ENCODE results near the gene SIAE.

SIAE gene, protein sequence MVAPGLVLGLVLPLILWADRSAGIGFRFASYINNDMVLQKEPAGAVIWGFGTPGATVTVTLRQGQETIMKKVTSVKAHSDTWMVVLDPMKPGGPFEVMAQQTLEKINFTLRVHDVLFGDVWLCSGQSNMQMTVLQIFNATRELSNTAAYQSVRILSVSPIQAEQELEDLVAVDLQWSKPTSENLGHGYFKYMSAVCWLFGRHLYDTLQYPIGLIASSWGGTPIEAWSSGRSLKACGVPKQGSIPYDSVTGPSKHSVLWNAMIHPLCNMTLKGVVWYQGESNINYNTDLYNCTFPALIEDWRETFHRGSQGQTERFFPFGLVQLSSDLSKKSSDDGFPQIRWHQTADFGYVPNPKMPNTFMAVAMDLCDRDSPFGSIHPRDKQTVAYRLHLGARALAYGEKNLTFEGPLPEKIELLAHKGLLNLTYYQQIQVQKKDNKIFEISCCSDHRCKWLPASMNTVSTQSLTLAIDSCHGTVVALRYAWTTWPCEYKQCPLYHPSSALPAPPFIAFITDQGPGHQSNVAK

DNA sequence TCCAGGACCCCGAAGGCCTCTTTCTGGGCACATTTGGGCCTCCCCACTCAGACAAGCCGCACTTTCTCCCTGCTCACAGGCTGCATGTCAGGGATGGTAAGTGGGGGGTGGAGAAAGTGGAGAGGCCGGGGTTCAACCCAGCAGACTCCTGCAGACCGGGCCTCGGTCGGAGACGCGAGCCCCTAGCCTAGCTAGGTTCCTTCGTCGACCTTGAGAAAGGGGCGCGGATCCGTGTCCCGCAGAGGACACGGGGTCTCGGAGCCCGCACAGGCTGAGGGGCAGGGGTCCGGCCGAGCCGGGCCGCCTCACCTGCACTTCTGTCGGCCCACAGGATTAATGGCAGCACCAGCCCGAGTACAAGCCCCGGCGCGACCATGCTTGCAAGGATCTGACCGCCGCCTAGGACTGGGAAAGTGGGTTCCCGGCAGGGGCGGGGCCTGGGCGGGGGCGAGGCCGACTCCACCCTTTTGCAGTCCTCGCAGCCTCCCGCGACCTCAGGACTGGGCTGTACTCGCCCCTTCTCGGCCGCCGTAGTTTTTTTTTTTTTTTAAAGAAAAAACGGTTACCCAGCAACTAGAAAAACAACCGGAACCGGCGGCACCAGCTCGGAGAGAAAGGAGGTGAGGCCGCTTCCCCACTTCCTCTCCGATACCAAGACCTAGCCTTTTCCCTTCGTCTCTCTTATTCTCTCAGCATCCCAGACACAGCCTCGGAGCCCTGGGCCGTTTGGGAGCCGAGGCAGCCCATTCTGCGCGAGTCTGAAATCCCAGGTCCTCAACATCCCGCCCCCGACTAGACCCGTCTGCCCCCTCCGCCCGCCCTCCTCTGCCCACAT, at the start of gene SIAE, which contains the start of gene SPA17:
Gene SIAE, minus strand, starts transcription at position 407 of the 835 bp plus-strand sequence. Its CDS starts 31 bp downstream, at position 376.
Gene SPA17, plus strand, starts transcription at position 572 of the 835 bp plus-strand sequence. CDS start 1,361 bp downstream, outside the sequence.
- peak; percentile 83 to 84 for DNase-seq (ENCODE audit: low read depth in 2 of 2)

DNA sequence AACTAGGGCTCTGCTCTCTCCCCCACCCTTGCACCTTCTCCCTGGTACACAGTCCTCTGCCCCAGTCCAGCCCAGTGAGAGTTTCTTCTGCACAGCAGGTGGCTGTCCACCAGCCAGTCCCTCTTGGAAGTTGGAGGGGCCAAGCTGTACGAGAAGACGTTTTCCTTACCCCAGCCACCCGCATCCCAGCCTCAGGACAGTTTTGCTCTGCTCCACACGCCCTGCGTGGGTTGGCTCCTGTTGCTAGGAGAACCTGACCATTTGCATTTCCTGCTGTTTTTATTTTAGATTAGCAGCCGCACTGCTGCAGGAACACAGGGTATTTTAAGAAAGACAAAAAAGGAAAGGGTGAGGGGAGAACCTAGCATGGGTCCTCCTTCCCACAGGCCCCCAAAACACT, 48.6 kb upstream of the SIAE start:
- no peak for DNase-seq (ENCODE audit: low read depth in 2 of 2)

DNA sequence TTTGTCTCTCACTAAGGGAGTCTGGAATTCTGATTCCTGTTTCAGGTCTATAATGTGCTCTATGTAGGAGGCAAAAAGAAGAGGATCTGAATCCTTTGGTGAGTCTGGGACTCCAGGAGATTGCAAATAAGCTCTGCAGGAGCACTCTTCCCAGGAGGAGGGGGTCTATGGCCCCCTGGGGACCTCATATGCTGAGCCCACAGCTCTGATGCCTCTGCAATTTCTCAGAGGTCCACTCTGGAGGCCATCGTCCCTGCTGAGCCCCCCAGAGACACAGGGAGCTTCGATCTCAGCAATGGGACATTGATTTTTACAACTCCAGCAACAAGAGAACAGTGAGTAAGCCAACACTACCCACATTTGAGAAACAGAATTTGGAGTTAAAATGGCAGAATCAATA, 46.0 kb upstream of the SIAE start:
- no peak for DNase-seq (ENCODE audit: low read depth in 2 of 2)

DNA sequence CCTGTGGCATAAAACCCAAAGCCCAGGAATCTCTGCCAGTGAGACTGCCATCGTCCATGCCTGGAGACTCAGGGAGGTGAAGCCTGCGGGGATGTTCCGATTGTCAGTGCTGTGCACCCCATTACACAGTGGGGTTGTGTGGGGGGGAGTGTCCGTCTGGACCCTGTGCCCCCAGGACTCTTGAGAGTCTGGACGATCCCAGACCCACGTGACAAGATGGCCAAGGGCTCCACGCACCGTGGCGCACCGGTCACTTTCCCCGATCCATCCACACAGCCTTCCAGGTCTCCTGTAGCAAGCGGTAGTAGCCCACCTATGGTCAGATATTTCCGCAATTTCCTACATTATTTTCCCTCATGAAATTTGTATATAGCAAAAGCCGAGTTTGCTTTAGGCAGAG, 45.3 kb upstream of the SIAE start:
- DNase-seq (ENCODE audit: low read depth in 2 of 2): no peak

DNA sequence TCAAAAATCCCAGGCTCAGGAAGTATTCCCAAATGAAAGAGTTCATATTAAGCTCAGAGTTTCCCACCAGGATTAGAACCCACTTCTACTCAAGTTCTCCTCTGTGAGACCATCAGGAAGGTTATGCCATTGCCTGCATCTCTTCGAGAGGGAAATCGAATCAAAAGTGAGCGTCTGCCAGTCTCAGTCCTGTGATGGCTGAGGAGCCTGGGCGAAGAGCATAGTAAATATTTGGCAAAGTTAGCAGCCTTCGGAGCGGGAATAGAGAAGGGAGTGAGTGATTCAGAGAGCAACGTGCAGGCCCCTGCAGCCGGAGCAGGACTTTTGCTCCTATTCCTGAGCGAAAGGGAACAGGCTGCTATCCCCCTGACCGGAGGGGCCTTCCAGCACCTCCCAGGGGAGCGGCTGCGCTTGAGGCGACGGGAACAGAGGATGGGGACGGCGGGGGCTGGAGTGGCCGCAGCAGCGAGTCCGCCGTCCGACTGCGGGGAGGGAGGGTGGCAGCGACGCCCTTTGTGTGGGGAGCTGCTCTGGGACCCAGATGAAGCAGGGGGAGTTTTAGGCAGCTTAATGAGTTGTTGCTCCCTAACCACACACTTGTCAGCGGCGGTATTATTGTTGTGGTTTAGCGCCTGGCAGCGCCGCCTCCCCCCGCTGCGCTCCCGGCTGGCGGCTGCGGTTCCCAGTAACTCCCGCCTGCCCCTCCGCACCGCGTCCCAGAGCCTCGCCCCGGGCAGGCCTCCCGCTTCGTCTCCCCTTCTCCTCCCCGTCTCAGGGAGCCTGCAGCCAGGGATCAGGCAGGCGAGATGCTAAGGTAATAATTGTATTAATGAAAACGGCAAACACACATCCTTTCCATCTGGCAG, 44.5 kb upstream of the SIAE start:
- no peak for DNase-seq (ENCODE audit: low read depth in 2 of 2)

DNA sequence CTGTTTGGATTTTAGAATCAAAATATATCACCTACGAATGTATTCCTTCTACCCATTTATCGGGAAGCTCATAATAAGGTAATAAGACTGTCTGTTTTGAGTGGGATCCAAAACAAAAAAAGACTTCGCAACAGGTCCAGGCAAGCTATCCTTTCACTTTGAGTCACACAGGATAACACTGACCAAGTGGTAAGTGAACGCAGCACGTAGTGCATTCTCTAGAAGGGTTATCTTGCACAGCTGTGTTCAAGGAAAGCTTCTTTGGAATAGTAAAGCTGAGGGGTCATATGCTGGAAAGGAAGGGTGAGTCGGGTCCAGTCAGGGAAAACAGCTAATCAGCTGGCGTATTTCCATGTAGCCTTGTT, 43.9 kb upstream of the SIAE start:
- DNase-seq (ENCODE audit: low read depth in 2 of 2): no peak

DNA sequence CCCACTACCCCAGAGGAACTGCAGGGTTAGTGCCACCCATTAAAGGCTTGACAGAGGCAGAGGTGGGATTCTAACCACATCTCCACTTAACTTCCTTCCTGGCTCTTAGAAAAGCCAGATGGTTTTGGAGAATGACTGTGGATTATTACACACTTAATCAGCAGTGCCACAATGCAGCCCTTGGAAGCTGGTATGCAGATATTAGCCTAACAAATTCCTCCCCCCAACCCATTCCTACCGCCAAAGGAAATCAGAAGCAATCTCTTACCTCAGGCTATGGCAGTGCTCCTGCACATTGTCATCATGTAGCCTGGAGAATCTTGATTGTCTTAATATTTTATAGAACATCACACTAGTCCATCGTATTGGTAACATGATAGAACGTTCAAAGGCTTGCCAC, 43.1 kb upstream of the SIAE start:
- DNase-seq (ENCODE audit: low read depth in 2 of 2): no peak

DNA sequence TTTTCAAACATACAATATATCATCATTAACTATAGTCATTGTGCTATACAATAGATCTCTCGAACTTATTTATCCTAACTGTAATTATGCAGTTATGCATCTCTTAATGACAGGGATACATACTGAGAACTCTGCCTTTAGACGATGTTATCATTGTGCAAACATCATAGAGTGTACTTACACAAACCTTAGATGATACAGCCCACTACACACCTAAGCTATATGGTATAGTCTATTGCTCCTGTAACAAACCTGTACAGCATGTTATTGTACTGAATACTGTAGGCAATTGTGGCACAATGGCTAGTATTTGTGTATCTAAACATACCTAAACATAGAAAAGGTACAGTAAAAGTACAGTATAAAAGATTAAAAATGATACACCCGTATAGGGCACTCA, 38.9 kb upstream of the SIAE start:
- DNase-seq (ENCODE audit: low read depth in 2 of 2): no peak

DNA sequence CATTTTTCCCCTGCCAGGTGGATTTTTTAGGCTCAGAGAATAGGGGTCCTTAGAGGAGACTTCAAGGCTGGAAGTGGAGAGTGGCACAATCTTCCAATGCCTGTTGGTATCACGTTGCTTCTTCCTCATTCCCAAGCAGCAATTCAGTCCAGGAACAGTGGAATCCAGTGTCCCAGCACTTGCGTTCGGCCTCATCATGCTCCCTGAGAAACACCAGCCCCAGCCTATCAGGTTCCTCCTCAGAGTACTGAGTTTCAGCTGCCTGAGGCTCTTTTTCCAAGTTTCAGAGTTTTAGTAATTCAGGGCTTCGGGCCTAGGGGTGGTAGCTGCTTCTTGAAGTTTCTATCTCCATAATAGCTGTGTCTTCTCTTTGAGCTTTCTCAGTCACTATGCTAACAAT, 34.3 kb upstream of the SIAE start:
- no peak for DNase-seq (ENCODE audit: low read depth in 2 of 2)

DNA sequence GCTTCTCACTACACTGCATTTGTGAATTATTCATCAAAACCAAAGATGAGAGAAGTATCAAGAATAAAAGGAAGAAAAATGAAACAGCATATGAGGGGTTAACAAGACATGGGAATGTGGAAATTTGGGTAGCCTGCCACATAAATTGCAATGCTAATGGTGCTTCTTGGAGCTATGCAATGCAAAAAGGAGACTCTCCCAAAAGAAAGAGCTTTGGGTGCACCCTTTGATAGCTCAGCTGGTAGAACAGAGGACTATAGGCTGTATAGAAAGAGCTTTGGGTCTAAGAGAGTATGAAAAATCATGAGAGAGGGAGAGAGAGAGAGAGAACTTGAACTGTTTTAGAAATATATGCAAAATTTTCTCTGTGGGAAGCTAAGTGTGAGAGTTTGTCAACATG, 26.5 kb upstream of the SIAE start:
- DNase-seq (ENCODE audit: low read depth in 2 of 2): no peak

DNA sequence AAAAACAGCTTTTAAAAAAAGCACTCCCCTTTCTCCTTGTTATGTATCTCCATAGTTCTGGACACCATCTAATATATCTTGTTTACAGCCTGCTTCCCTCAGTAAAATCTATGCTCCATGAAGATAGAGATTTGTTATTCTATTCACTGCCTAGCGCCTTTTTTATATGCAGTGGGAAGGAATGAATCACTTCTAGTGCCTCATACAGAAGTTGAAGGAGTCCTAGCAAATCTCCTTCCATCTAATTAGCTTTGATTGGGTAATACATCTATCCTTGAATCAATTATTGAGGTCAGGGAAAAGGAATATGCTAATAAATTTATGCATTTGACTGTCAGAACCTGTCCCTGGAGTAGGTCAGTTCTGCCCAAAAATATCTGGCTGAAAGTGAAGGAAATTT, 26.0 kb upstream of the SIAE start:
- no peak for DNase-seq (ENCODE audit: low read depth in 2 of 2)

DNA sequence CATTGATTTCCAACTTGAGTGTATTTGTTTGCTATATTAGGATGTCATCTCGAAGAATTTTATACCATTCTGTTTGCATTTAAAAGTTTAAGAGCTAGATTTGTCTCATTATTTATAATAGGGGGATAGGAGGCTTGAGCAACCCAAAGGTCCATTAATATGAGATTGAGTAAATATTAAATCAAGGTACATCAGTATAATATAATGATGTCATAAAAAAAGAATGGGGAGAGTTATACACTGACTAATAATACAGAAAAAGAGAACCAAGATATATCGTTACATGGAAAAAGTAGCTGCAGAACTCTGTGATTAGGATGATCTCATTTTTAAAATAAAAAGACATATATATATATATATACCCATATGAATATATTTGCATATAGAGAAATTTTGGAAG, 19.6 kb upstream of the SIAE start:
- DNase-seq (ENCODE audit: low read depth in 2 of 2): no peak

DNA sequence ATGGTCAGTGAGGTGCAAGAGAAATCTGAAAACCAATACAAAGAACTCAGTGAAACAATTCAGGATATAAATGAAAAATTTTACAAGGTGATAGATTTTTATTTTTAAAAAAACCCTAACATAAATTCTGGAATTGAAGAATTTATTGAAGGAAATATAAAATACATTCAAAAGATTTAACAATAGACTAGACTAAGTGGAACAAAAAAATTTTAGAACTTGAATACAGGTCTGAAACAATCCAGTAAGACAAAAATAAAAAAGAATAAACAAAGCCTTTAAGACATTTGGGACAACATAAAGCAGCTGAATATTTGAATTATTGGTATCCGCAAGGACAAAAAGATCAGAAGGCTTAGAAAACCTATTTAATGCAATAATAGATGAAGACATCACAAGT, 8.9 kb upstream of the SIAE start:
- DNase-seq (ENCODE audit: low read depth in 2 of 2): no peak

DNA sequence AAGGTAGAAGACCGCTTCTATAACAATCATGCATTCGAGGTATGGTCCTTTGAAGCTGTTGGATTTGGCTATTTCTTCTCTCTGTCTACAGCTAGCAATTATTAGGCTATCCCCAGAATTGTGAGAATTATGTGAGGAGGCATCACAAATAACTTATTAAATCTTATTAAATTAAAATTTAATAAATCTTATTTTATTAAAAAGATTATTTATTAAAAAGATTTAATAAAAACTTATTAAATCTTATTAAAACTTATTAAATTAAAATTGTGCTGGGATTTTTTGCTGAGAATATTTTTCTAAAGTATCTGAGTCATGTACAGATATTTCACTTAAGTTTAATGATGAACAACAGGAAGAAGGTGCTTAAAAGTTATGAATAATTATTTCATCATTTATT, 7.9 kb upstream of the SIAE start:
- no peak for DNase-seq (ENCODE audit: low read depth in 2 of 2)

DNA sequence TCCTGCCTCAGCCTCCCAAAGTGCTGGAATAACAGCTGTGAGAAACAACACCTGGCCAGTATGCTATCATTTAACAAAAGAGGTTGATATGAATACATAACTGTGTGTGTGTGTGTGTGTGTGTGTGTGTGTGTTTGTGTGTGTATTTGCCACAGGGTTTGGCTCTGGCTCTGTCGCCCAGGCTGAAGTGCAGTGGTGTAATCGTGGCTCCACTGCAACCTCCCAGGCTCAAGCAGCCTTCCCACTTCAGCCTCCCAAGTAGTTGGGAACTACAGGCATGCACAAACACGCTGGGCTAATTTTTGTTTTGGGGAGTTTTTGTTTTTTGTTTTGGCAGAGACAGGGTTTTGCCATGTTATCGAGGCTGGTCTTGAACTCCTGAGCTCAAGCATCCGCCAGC, 4.9 kb upstream of the SIAE start:
- DNase-seq (ENCODE audit: low read depth in 2 of 2): no peak

DNA sequence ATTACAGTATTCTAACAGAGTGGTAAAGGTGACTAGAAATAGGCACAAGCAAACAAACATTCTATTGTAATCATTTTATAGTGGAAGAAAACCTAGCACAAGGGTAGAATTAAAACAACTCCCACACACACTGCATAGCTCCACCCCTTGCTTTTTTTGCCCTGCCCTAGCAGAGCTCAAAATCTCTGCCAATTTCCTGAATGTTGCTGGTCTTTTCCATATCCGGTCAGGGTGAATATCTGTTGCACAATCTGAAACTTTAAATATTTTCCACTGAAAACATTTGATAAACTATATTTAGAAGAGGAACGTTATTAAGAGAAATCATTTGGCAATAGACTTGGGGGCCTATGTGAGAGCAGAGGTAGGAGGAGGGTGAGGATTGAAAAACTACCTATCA, 2.8 kb upstream of the SIAE start:
- no peak for DNase-seq (ENCODE audit: low read depth in 2 of 2)

DNA sequence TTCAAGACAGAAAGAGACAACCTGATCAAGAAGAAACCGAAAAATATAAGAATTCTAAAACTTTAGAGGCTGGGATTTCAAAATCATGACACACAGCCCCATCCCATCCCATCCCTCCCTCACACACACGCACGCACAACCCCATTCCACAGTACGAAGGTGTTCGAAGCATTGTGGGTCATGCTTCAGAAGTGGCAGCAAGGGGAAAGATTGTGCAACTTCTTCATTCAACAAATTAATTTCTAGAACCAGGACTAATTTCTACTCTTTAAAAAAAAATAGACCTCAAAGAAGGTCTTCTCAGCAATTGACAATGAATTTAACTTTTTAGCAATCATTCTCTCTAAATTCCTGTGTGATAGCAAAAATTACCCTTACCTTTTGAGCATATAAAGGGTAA, 1.0 kb upstream of the SIAE start:
- no peak for DNase-seq (ENCODE audit: low read depth in 2 of 2)

DNA sequence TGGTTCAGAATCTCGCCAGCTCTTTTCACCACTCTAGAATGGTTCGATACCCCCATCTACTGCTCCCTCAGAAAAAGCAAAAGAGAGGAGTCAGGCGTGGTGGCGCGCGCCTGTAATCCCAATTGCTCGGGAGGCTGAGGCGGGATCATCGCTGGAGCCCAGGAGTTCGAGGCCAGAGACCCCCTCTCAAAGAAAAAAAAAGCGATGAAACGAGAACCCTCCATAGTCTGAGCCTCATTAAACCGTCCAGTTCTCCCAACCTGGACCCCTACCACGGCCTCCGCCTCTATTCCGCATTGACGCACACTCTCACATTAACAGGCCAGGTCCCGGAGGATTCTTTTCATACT, 604 bp upstream of the SIAE start:
- no peak for DNase-seq (ENCODE audit: low read depth in 2 of 2)

DNA sequence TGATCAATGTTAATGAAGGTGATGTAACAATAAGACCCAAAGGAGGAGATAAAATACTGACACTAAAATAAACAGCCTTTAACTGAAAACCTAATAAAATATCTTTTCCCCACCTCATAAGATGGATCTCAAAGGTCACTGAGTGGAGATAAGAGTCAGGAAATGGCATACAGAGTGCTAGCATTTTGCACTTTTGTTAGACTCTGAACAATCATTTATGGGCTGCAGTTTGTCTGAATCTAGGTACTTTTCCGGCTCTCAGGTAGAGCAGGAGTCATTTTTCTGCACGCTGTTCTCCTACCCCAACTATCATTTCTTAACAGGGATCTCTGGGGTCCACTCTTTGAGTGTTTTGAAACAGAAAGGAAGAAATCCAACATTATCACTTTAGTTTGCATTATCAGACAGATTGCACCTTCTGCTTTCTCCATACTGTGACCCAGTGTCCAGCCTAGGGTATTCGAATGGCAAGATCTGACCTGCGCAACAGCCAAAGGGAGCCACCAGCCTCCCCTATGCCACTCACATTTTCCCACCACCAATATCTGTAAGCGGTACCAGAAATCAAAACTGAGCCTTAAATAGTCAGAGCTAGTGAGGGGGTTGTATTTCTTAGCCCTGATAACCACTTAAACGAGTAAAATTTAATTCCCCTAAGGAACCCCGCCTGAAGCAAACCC, 863 bp downstream of the SIAE start:
- DNase-seq (ENCODE audit: low read depth in 2 of 2): no peak

DNA sequence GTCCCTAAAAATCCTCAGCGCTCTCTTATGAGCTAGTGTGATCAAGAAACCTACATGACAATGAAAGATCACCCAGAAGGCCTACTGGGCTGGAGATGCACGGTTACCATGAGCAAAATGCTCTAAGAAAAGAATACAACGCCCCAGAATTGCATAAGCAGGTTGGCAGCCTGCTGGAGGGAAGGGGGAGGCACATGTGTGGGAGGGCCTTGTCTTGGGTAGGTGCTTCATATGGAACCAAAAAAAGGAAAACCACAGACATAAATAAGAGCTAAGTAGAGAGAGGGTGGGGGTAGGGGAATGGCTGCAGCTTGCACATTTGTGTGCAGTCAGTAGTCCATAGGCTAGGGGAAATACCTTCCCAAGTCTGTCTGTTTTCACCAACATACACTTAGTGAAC, 2.8 kb downstream of the SIAE start:
- no peak for DNase-seq (ENCODE audit: low read depth in 2 of 2)

DNA sequence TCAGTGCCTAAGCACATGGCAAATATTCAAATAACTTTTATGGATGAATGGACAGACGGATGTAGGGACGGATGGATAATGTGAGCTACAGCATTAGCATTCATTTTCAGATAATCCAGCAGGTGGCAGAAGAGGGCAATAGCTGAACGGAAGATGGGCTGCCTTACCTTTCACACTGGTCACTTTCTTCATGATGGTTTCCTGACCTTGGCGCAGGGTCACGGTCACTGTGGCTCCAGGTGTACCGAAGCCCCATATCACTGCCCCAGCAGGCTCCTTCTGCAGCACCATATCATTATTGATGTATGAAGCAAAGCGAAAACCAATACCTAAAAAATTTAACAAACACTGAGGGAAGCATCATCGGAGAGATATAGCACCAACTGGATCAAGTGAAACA, 4.3 kb downstream of the SIAE start:
- DNase-seq (ENCODE audit: low read depth in 2 of 2): peak in 1 of 2 donors; percentile 25

Data from stimulated activated CD4-positive, alpha-beta T cell treated with anti-CD3 and anti-CD28 coated beads, Interleukin-15, amount 100 ng/mL, for 48 hours (primary cell).